H7 (cell line): ENCODE measurements around the gene LMTK2. TPM values are rescaled to one million over a fixed set of nuclear protein-coding genes. Genes with fewer than 3 reads are reported as not detected.

Source experiments
- DNase-seq: peaks from one replicate; pipeline ENCODE4 v3.0.0; 2012
- H3K27me3 ChIP-seq: 2 replicates; pipeline ENCODE4 v1.6.0; 2011; ENCODE audit warnings: mild to moderate bottlenecking, low read length; ENCODE audit not compliant: control insufficient read depth, insufficient read depth
- H3K36me3 ChIP-seq: replicated peaks from 2 replicates; pipeline ENCODE4 v1.5.1; 2011; ENCODE audit warnings: low read length; ENCODE audit not compliant: control insufficient read depth, insufficient read depth
- H3K4me3 ChIP-seq: 2 replicates; pipeline ENCODE4 v1.5.1; 2011; ENCODE audit warnings: low read depth, mild to moderate bottlenecking, control low read depth, low read length, moderate library complexity; ENCODE audit not compliant: insufficient read depth
- total RNA-seq: library from RNA; depleted of rRNA; stranded (reverse); fragments of >200 nt; shearing (Covaris generic); gene quantifications from 2 replicates; pipeline ENCODE4 v1.2.3, GENCODE V29; 2014

LMTK2 gene
- total RNA-seq, 1 experiment from 2014 or later: 12.6 TPM

- H3K27me3 ChIP-seq: no peaks in the 10 kb centered on the region
- DNase-seq: peak; percentile 92
- H3K4me3 ChIP-seq: no peak overlapping the region
- peaks cover 1% of the 10 kb centered on the region; the same call in 1 of the 2 replicates for H3K36me3 ChIP-seq
Observed at GRCh38 chr7:98168181-98168903, 61.7 kb downstream of the LMTK2 start.

- Histone ChIP-seq H3K27me3 (no peaks in the 10 kb centered on the region), H3K36me3 (peaks cover 1% of the 10 kb centered on the region; the same call in 1 of the 2 replicates), H3K4me3 (no peak overlapping the region)
- DNase-seq: no peak
Observed at GRCh38 chr7:98168904-98169621, 62.4 kb downstream of the LMTK2 start.

- DNase-seq: no peak
- Histone ChIP-seq H3K27me3 (no peaks in the 10 kb centered on the region), H3K4me3 (no peak overlapping the region), H3K36me3 (peaks cover 2% of the 10 kb centered on the region)
Observed at GRCh38 chr7:98170966-98171365, 64.3 kb downstream of the LMTK2 start.

GRCh38 chr7:98171449-98171848 lies 64.8 kb downstream of the LMTK2 start:
- no peak overlapping the region for H3K4me3 ChIP-seq
- no peaks in the 10 kb centered on the region for H3K27me3 ChIP-seq
- H3K36me3 ChIP-seq: peaks cover 2% of the 10 kb centered on the region
- DNase-seq: no peak

- no peaks in the 10 kb centered on the region for H3K27me3 ChIP-seq
- peaks cover 2% of the 10 kb centered on the region for H3K36me3 ChIP-seq
- DNase-seq: no peak
- no peak overlapping the region for H3K4me3 ChIP-seq
Observed at GRCh38 chr7:98174334-98175259, 67.9 kb downstream of the LMTK2 start.

GRCh38 chr7:98175260-98175940 lies 68.7 kb downstream of the LMTK2 start:
- Histone ChIP-seq H3K4me3 (no peak overlapping the region), H3K27me3 (no peaks in the 10 kb centered on the region), H3K36me3 (peaks cover 2% of the 10 kb centered on the region)
- no peak for DNase-seq

- Histone ChIP-seq H3K4me3 (no peak overlapping the region), H3K27me3 (no peaks in the 10 kb centered on the region), H3K36me3 (peaks cover 1% of the 10 kb centered on the region)
- DNase-seq: no peak
Observed at GRCh38 chr7:98177553-98177952, 70.9 kb downstream of the LMTK2 start.

GRCh38 chr7:98178321-98178720 lies 71.7 kb downstream of the LMTK2 start:
- peaks cover 1% of the 10 kb centered on the region for H3K36me3 ChIP-seq
- no peak for DNase-seq
- no peak overlapping the region for H3K4me3 ChIP-seq
- no peaks in the 10 kb centered on the region for H3K27me3 ChIP-seq

GRCh38 chr7:98178762-98179490 lies 72.3 kb downstream of the LMTK2 start:
- H3K27me3 ChIP-seq: no peaks in the 10 kb centered on the region
- peak; percentile 35 for DNase-seq
- H3K36me3 ChIP-seq: peaks cover 1% of the 10 kb centered on the region
- H3K4me3 ChIP-seq: no peak overlapping the region

GRCh38 chr7:98180751-98181150 lies 74.1 kb downstream of the LMTK2 start:
- Histone ChIP-seq H3K4me3 (no peak overlapping the region), H3K36me3 (no peaks in the 10 kb centered on the region; the same call in 1 of the 2 replicates), H3K27me3 (no peaks in the 10 kb centered on the region)
- no peak for DNase-seq

GRCh38 chr7:98185101-98185500 lies 78.4 kb downstream of the LMTK2 start:
- no peak for DNase-seq
- Histone ChIP-seq H3K27me3 (no peaks in the 10 kb centered on the region), H3K4me3 (no peak overlapping the region), H3K36me3 (peaks cover 3% of the 10 kb centered on the region)

- H3K4me3 ChIP-seq: no peak overlapping the region
- DNase-seq: no peak
- H3K36me3 ChIP-seq: peaks cover 3% of the 10 kb centered on the region
- no peaks in the 10 kb centered on the region for H3K27me3 ChIP-seq
Observed at GRCh38 chr7:98186452-98187137, 79.9 kb downstream of the LMTK2 start.

GRCh38 chr7:98187138-98187502 lies 80.5 kb downstream of the LMTK2 start:
- DNase-seq: no peak
- H3K4me3 ChIP-seq: no peak overlapping the region
- no peaks in the 10 kb centered on the region for H3K27me3 ChIP-seq

More at GRCh38 chr7:98187138-98187502, 80.5 kb downstream of the LMTK2 start:
- peaks cover 5% of the 10 kb centered on the region for H3K36me3 ChIP-seq
